Mesothelial cell of epicardium (in vitro differentiated cells): ENCODE results near the gene SMTNL1. TPM values are rescaled to one million over a fixed set of nuclear protein-coding genes. Genes with fewer than 3 reads are reported as not detected.

Experiments used
- DNase-seq, 2 experiments: peaks; one replicate each; pipeline ENCODE4 v3.0.0; 2021; ENCODE audit warnings: low spot score in 2 of 2; ENCODE audit not compliant: unreplicated experiment in 2 of 2
- H3K27ac Mint-ChIP-seq: 2 replicates; pipeline ENCODE4 v1.8.0; 2021; ENCODE audit warnings: mixed read lengths
- H3K27me3 Mint-ChIP-seq: 2 replicates; pipeline ENCODE4 v1.8.0; 2021; ENCODE audit warnings: low read depth, mixed read lengths
- H3K36me3 Mint-ChIP-seq: 2 replicates; pipeline ENCODE4 v1.8.0; 2021; ENCODE audit warnings: mixed read lengths
- H3K4me1 Mint-ChIP-seq: 2 replicates; pipeline ENCODE4 v1.8.0; 2021; ENCODE audit warnings: mixed read lengths
- H3K4me3 Mint-ChIP-seq: 2 replicates; pipeline ENCODE4 v1.8.0; 2021; ENCODE audit warnings: mild to moderate bottlenecking, moderate library complexity, mixed read lengths
- H3K9me3 Mint-ChIP-seq: 2 replicates; pipeline ENCODE4 v1.8.0; 2021; ENCODE audit warnings: mixed read lengths
- total RNA-seq: library from RNA; stranded (reverse); gene quantifications from 3 replicates; pipeline ENCODE4 v1.2.1, GENCODE V29; 2021
- TF ChIP-seq, protein P1 (sequence below): fragments of 200-600 bp; sonication (generic); IDR thresholded peaks from one replicate; pipeline ENCODE4 v1.5.0; 2021; ENCODE audit warnings: antibody characterized with exemption; ENCODE audit not compliant: unreplicated experiment

SMTNL1 gene
- total RNA-seq, 1 donor from 2014 or later, result not detected

DNA sequence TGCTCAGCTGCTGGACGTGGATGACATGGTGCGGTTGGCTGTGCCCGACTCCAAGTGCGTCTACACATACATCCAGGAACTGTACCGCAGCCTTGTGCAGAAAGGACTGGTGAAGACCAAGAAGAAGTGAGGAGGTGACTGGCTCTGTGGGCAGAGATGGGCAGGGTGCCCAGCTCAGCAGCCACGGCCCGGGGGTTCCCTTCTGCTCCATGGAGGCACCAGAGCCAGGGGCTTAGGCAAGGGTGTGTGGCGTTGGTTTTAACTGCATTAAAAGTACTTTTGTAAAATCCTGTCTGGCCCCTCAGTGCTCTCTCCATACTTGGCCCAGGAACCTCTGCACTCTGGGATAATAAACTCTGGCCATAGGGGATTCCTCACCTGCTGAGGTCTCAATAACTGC, 12.6 kb downstream of the SMTNL1 start:
- Mint-ChIP-seq H3K27me3 (no peaks in the 10 kb centered on the region), H3K27ac (no peak overlapping the region), H3K4me3 (no peak overlapping the region), H3K4me1 (no peaks in the 10 kb centered on the region), H3K36me3 (peaks cover 13% of the 10 kb centered on the region), H3K9me3 (no peaks in the 10 kb centered on the region)
- TF ChIP-seq, protein P1, sequence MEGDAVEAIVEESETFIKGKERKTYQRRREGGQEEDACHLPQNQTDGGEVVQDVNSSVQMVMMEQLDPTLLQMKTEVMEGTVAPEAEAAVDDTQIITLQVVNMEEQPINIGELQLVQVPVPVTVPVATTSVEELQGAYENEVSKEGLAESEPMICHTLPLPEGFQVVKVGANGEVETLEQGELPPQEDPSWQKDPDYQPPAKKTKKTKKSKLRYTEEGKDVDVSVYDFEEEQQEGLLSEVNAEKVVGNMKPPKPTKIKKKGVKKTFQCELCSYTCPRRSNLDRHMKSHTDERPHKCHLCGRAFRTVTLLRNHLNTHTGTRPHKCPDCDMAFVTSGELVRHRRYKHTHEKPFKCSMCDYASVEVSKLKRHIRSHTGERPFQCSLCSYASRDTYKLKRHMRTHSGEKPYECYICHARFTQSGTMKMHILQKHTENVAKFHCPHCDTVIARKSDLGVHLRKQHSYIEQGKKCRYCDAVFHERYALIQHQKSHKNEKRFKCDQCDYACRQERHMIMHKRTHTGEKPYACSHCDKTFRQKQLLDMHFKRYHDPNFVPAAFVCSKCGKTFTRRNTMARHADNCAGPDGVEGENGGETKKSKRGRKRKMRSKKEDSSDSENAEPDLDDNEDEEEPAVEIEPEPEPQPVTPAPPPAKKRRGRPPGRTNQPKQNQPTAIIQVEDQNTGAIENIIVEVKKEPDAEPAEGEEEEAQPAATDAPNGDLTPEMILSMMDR, result no peak
- DNase-seq, result no peak

DNA sequence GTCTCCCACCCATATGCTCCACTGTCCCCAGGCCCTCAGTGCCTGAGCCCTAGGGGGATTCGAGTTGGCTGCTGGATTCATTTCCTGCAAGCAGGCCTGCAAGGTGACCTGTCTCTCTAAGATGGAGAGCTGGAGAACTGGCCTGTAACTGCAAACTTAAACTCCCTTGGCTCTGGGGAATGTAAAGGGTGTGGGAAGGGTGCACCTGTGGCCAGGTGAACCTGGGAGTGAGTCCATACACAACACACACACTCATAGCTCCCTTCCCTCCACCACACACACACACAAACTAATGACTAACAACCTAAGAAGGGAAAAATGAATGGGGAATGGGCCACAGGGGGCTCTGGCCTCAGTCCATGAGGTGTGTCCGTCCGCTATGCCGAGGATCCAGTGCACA, 14.5 kb downstream of the SMTNL1 start:
- no peaks in the 10 kb centered on the region for H3K4me1 Mint-ChIP-seq
- no peaks in the 10 kb centered on the region for H3K27me3 Mint-ChIP-seq
- TF ChIP-seq, protein P1, result no peak
- DNase-seq, result no peak
- no peak overlapping the region for H3K4me3 Mint-ChIP-seq
- no peaks in the 10 kb centered on the region for H3K9me3 Mint-ChIP-seq
- H3K36me3 Mint-ChIP-seq, result peaks cover 20% of the 10 kb centered on the region
- no peak overlapping the region for H3K27ac Mint-ChIP-seq

DNA sequence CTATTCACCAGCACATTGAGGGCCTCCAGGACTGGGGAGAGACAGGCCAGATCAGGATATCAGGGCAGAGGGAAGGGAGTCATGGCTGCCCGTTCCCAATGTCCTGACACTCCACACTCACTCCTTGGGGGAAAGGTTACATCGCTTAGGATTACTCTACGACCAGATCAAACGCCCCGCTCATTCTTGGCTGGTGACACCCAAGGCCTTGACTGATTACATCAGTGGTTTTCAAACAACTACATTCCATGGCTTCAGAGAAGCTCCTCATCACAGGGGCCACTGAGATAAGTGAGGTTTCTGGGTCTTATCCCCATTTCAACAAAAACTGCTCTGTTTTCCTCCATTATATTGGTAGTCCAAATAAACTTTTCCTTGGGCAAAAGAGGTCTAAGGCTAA, 15.1 kb downstream of the SMTNL1 start:
- H3K4me1 Mint-ChIP-seq, result no peaks in the 10 kb centered on the region
- TF ChIP-seq, protein P1, result no peak
- no peak for DNase-seq
- H3K27ac Mint-ChIP-seq, result no peak overlapping the region
- no peaks in the 10 kb centered on the region for H3K9me3 Mint-ChIP-seq
- H3K4me3 Mint-ChIP-seq, result no peak overlapping the region
- no peaks in the 10 kb centered on the region for H3K27me3 Mint-ChIP-seq
- peaks cover 23% of the 10 kb centered on the region for H3K36me3 Mint-ChIP-seq

DNA sequence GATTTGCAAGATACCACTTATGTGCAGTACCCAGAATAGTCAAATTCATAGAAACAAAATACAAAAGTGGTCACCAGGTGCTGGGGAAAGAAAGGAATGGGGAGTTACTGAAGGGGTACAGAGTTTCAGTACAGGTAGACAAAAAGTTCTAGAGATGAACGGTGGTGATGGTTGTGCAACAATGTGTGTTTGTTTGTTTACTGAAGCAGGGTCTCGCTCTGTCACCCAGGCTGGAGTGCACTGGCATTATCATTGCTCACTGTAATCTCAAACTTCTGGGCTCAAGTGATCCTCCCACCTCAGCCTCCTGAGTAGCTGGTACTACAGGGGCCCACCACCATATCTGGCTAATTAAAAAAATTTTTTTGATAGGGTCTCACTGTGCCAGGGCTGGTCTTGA, 18.0 kb downstream of the SMTNL1 start:
- Mint-ChIP-seq H3K27ac (no peak overlapping the region), H3K9me3 (no peaks in the 10 kb centered on the region), H3K4me1 (no peaks in the 10 kb centered on the region), H3K36me3 (peaks cover 23% of the 10 kb centered on the region), H3K27me3 (no peaks in the 10 kb centered on the region), H3K4me3 (no peak overlapping the region)
- DNase-seq, result no peak
- TF ChIP-seq, protein P1, result no peak

DNA sequence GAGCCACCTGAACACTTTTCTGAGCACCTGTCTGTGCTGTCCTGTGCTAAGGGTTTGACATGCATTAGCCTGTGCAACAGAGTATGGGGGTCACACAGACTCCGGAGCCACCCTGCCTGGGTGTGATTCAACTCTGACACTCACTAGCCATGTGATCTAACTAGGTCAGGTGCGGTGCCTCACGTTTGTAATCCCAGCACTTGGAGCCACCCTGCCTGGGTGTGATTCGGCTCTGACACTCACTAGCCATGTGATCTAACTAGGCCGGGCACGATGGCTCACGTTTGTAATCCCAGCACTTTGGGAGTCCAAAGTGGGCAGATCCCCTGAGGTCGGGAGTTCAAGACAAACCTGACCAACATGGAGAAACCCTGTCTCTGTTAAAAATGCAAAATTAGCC, 18.6 kb downstream of the SMTNL1 start:
- H3K9me3 Mint-ChIP-seq, result no peaks in the 10 kb centered on the region
- no peaks in the 10 kb centered on the region for H3K27me3 Mint-ChIP-seq
- no peak overlapping the region for H3K4me3 Mint-ChIP-seq
- no peak overlapping the region for H3K27ac Mint-ChIP-seq
- TF ChIP-seq, protein P1, result no peak
- peaks cover 23% of the 10 kb centered on the region for H3K36me3 Mint-ChIP-seq
- DNase-seq, result no peak
- H3K4me1 Mint-ChIP-seq, result no peaks in the 10 kb centered on the region

DNA sequence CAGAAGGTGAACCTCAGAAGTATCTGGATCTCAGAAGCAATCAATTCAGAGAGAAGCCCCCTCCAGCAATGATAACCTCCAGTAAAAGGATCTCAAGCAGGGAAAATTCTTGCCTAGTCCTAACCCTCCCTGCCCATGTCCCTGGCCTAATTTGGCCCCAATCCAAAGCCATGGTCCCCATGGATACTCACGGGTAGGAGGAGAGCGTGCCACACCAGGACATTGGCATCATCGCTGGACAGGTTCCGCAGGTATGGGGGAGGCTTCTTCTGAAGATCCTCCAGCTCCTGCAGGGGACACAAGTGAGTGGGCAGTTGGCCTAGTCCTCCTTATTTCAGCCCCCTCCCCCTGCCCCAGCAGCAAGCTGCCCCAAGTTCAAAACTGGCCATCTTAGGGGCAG, 22.8 kb downstream of the SMTNL1 start:
- Mint-ChIP-seq H3K4me3 (no peak overlapping the region), H3K27ac (no peak overlapping the region), H3K27me3 (no peaks in the 10 kb centered on the region), H3K36me3 (peaks cover 13% of the 10 kb centered on the region), H3K9me3 (no peaks in the 10 kb centered on the region), H3K4me1 (peaks cover 2% of the 10 kb centered on the region)
- TF ChIP-seq, protein P1, result no peak
- DNase-seq, result no peak
